ENCODE results near the gene CADPS2. TPM values are rescaled to one million over a fixed set of nuclear protein-coding genes. Genes with fewer than 3 reads are reported as not detected.

Gene CADPS2
- 0.03 to 0.11 TPM (median 0.05 TPM) in 4 of 5 replicates, not detected in the other for total RNA-seq (2022; extraction: Qiagen RNA extraction)

GRCh38 chr7:122886357-122887081 lies at the start of gene CADPS2:
CADPS2 (minus strand) TSS chr7:122886460; CDS start chr7:122886337, 123 bp downstream.

GRCh38 chr7:122702872-122703510 lies 183.3 kb downstream of the CADPS2 start, which contains the start of gene RNF148:
RNF148 (minus strand) TSS chr7:122702922; CDS start chr7:122702750, 172 bp downstream.

GRCh38 chr7:122699017-122699416 lies 187.2 kb downstream of the CADPS2 start, which contains the start of gene RNF133:
RNF133 (minus strand) TSS chr7:122699117; CDS start chr7:122698918, 199 bp downstream.

GRCh38 chr7:122304319-122304975 lies 581.8 kb downstream of the CADPS2 start, which contains the start of gene FEZF1:
FEZF1 (minus strand) TSS chr7:122304750; CDS start chr7:122304437, 313 bp downstream.

Other genes starting within 250 kb of the CADPS2 start
- not detected in 5 replicates for gene RNF133, start 187.3 kb downstream of the CADPS2 start, total RNA-seq (2022; extraction: Qiagen RNA extraction)
- gene RNF148, start 183.5 kb downstream of the CADPS2 start, total RNA-seq (2022; extraction: Qiagen RNA extraction), result not detected in 5 replicates
- gene TAS2R16, start 109.2 kb upstream of the CADPS2 start, total RNA-seq (2022; extraction: Qiagen RNA extraction), result not detected in 5 replicates

Measured in A549 treated with Mapracorat at 1 μM for 4 hours (cell line).